H9 (cell line): ENCODE results near the gene SLC24A3. TPM values are rescaled to one million over a fixed set of nuclear protein-coding genes. Genes with fewer than 3 reads are reported as not detected.

Experiments
- DNase-seq: peaks from one replicate; pipeline ENCODE4 v3.0.0-alpha.2; 2017
- H2AFZ ChIP-seq: one replicate; pipeline ENCODE4 v1.6.1; 2013; ENCODE audit warnings: mild to moderate bottlenecking, low read length, control low read depth, moderate library complexity
- H2AK5ac ChIP-seq: 2 replicates; pipeline ENCODE4 v1.6.1; 2013; ENCODE audit warnings: low read length, control low read depth, mixed read lengths; ENCODE audit not compliant: insufficient read length
- H2BK120ac ChIP-seq: one replicate; pipeline ENCODE4 v1.6.1; 2013; ENCODE audit warnings: low read depth, mild to moderate bottlenecking, low read length, control low read depth, inconsistent platforms; ENCODE audit not compliant: poor library complexity, severe bottlenecking
- H2BK12ac ChIP-seq: 2 replicates; pipeline ENCODE4 v1.6.1; 2013; ENCODE audit warnings: low read length, control low read depth, mixed read lengths, low read depth; ENCODE audit not compliant: insufficient read length
- H2BK15ac ChIP-seq: 2 replicates; pipeline ENCODE4 v1.6.1; 2013; ENCODE audit warnings: low read depth, low read length, control low read depth
- H2BK20ac ChIP-seq: one replicate; pipeline ENCODE4 v1.6.1; 2013; ENCODE audit warnings: low read depth, mild to moderate bottlenecking, low read length, control low read depth, inconsistent platforms; ENCODE audit not compliant: poor library complexity, severe bottlenecking
- H2BK5ac ChIP-seq: 2 replicates; pipeline ENCODE4 v1.6.1; 2013; ENCODE audit warnings: low read length, control low read depth, mixed read lengths; ENCODE audit not compliant: insufficient read length
- H3K14ac ChIP-seq: 2 replicates; pipeline ENCODE4 v1.6.1; 2013; ENCODE audit warnings: low read length, control low read depth; ENCODE audit not compliant: insufficient read depth
- H3K18ac ChIP-seq: 2 replicates; pipeline ENCODE4 v1.6.1; 2013; ENCODE audit warnings: low read depth, mild to moderate bottlenecking, mixed read lengths, low read length, control low read depth; ENCODE audit not compliant: insufficient read length
- H3K23ac ChIP-seq: 2 replicates; pipeline ENCODE4 v1.6.1; 2013; ENCODE audit warnings: low read length, control low read depth, mixed read lengths, low read depth; ENCODE audit not compliant: insufficient read length
- H3K23me2 ChIP-seq: 2 replicates; pipeline ENCODE4 v1.6.1; 2013; ENCODE audit warnings: low read depth, mild to moderate bottlenecking, mixed read lengths, low read length, control low read depth; ENCODE audit not compliant: insufficient read length, poor library complexity, severe bottlenecking
- H3K27ac ChIP-seq: 2 replicates; pipeline ENCODE4 v1.5.1; 2013; ENCODE audit warnings: low read length, control low read depth, mixed read lengths, low read depth; ENCODE audit not compliant: insufficient read length
- H3K27me3 ChIP-seq: 2 replicates; pipeline ENCODE4 v1.6.1; 2013; ENCODE audit warnings: low read length, control low read depth, inconsistent platforms; ENCODE audit not compliant: insufficient read depth
- H3K4ac ChIP-seq: 2 replicates; pipeline ENCODE4 v1.6.1; 2013; ENCODE audit warnings: low read depth, mild to moderate bottlenecking, control low read depth, inconsistent platforms, low read length, moderate library complexity
- H3K4me1 ChIP-seq: 2 replicates; pipeline ENCODE4 v1.6.1; 2013; ENCODE audit warnings: low read length, control low read depth, inconsistent platforms; ENCODE audit not compliant: insufficient read depth
- H3K4me2 ChIP-seq: 2 replicates; pipeline ENCODE4 v1.6.1; 2013; ENCODE audit warnings: low read length, control low read depth, mixed read lengths; ENCODE audit not compliant: insufficient read length, insufficient read depth
- H3K56ac ChIP-seq: 2 replicates; pipeline ENCODE4 v1.6.1; 2013; ENCODE audit warnings: low read depth, mild to moderate bottlenecking, mixed read lengths, low read length, control low read depth; ENCODE audit not compliant: insufficient read length
- H3K79me1 ChIP-seq: 2 replicates; pipeline ENCODE4 v1.6.1; 2013; ENCODE audit warnings: low read depth, mild to moderate bottlenecking, moderate library complexity, low read length, control low read depth, inconsistent platforms; ENCODE audit not compliant: insufficient read depth, poor library complexity, severe bottlenecking
- H3K79me2 ChIP-seq: 2 replicates; pipeline ENCODE4 v1.6.1; 2013; ENCODE audit warnings: low read length, control low read depth, inconsistent platforms; ENCODE audit not compliant: insufficient read depth
- H3K9ac ChIP-seq: 2 replicates; pipeline ENCODE4 v1.6.1; 2013; ENCODE audit warnings: low read length, control low read depth, mixed read lengths; ENCODE audit not compliant: insufficient read length; ENCODE audit errors: extremely low read depth
- H3K9me3 ChIP-seq: one replicate; pipeline ENCODE4 v1.6.1; 2013; ENCODE audit warnings: low read depth, low read length, inconsistent platforms; ENCODE audit not compliant: control insufficient read depth
- H3T11ph ChIP-seq: one replicate; pipeline ENCODE4 v1.6.1; 2013; ENCODE audit warnings: mild to moderate bottlenecking, low read length, control low read depth, inconsistent platforms
- H4K20me1 ChIP-seq: one replicate; pipeline ENCODE4 v1.6.1; 2013; ENCODE audit not compliant: control insufficient read depth, insufficient read length, insufficient read depth
- H4K5ac ChIP-seq: 2 replicates; pipeline ENCODE4 v1.6.1; 2013; ENCODE audit warnings: low read depth, mild to moderate bottlenecking, mixed read lengths, low read length, control low read depth; ENCODE audit not compliant: insufficient read length
- H4K8ac ChIP-seq: replicated peaks from 2 replicates; pipeline ENCODE4 v1.6.1; 2013; ENCODE audit warnings: low read length, control low read depth, mixed read lengths, low read depth; ENCODE audit not compliant: insufficient read length
- H4K91ac ChIP-seq: 2 replicates; pipeline ENCODE4 v1.6.1; 2013; ENCODE audit warnings: low read depth, mild to moderate bottlenecking, moderate library complexity, mixed read lengths, low read length, control low read depth; ENCODE audit not compliant: insufficient read length
- H3K27ac Mint-ChIP-seq, 3 experiments: 2 replicates in 2 of 3; 3 replicates in 1 of 3; pipeline ENCODE4 v1.8.0; 2020 to 2021; ENCODE audit warnings: mixed read lengths in 3 of 3, mild to moderate bottlenecking in 1 of 3, moderate library complexity in 1 of 3
- H3K27me3 Mint-ChIP-seq: 2 replicates; pipeline ENCODE4 v1.8.0; 2021; ENCODE audit warnings: low read depth, mild to moderate bottlenecking, moderate library complexity, mixed read lengths
- H3K36me3 Mint-ChIP-seq, 3 experiments: 2 replicates in 2 of 3; 3 replicates in 1 of 3; pipeline ENCODE4 v1.8.0; 2020 to 2021; ENCODE audit warnings: low read depth in 3 of 3, mixed read lengths in 3 of 3; ENCODE audit not compliant: insufficient read depth in 1 of 3
- H3K4me1 Mint-ChIP-seq, 2 experiments: 2 replicates each; pipeline ENCODE4 v1.8.0; 2020; ENCODE audit warnings: mixed read lengths in 2 of 2
- H3K4me3 Mint-ChIP-seq, 2 experiments: 2 replicates in 1 of 2; 3 replicates in 1 of 2; pipeline ENCODE4 v1.8.0; 2020 to 2021; ENCODE audit warnings: mild to moderate bottlenecking in 2 of 2, mixed read lengths in 2 of 2, moderate library complexity in 1 of 2
- H3K9me3 Mint-ChIP-seq, 2 experiments: 2 replicates in 1 of 2; 3 replicates in 1 of 2; pipeline ENCODE4 v1.8.0; 2020; ENCODE audit warnings: mild to moderate bottlenecking in 2 of 2, mixed read lengths in 2 of 2, moderate library complexity in 1 of 2
- CTCF ChIP-seq: fragments of 200-600 bp; sonication (generic); conservative IDR thresholded peaks from 3 replicates; pipeline ENCODE4 v1.8.0; 2021; ENCODE audit warnings: antibody characterized with exemption, mild to moderate bottlenecking
- WGBS: extraction: QIAGEN DNeasy Blood & Tissue Kit; methylation state at CpG from one replicate; pipeline ENCODE4 v1.1.7; 2013; ENCODE audit warnings: missing lambda C conversion rate, low lambda C conversion rate, mixed read lengths; ENCODE audit not compliant: insufficient read length; ENCODE audit errors: extremely low coverage; 5-methylcytosine and 5-hydroxymethylcytosine counted together
- total RNA-seq: library from RNA; stranded (reverse); gene quantifications from 2 replicates; pipeline ENCODE4 v1.2.1, GENCODE V29; 2021

SLC24A3 gene
- total RNA-seq, 1 experiment from 2014 or later = 0.83 TPM

- Histone ChIP-seq H2BK5ac (no peak overlapping the region), H3K9me3 (no peaks in the 10 kb centered on the region), H3K79me2 (no peaks in the 10 kb centered on the region), H3K18ac (no peak overlapping the region), H2AK5ac (no peak overlapping the region), H4K20me1 (no peaks in the 10 kb centered on the region), H2BK120ac (no peak overlapping the region), H3K4me2 (no peak overlapping the region), H3K4me1 (no peaks in the 10 kb centered on the region), H2AFZ (no peak overlapping the region), H2BK20ac (no peak overlapping the region), H3K79me1 (no peaks in the 10 kb centered on the region), H3K27ac (no peak overlapping the region), H2BK15ac (no peak overlapping the region), H3K56ac (no peak overlapping the region), H3T11ph (no peak overlapping the region), H4K5ac (no peak overlapping the region), H2BK12ac (no peak overlapping the region), H3K27me3 (no peaks in the 10 kb centered on the region), H3K9ac (no peak overlapping the region), H3K4ac (no peak overlapping the region), H3K23me2 (no peaks in the 10 kb centered on the region), H3K14ac (no peak overlapping the region), H3K23ac (no peak overlapping the region), H4K8ac (no peak overlapping the region), H4K91ac (no peak overlapping the region)
- Mint-ChIP-seq H3K27ac (no peak overlapping the region), H3K4me1 (no peaks in the 10 kb centered on the region), H3K4me3 (no peak overlapping the region), H3K27me3 (peaks cover 4% of the 10 kb centered on the region; the same call in 1 of the 2 replicates), H3K9me3 (peaks cover 0 to 3% of the 10 kb centered on the region in 2 experiments; a peak in 2 of 5 replicates), H3K36me3 (peaks cover 0 to 5% (median 3%) of the 10 kb centered on the region in 3 experiments; a peak in 2 of 7 replicates)
- no CpG with 5 or more reads among the region's 2 CpGs for WGBS
- no peak for DNase-seq
- no peak for TF ChIP-seq CTCF
These were observed 204.2 kb downstream of the SLC24A3 start for GRCh38 chr20:19416627-19417026.
